Measurements from ENCODE around the gene CCND2. TPM values are rescaled to one million over a fixed set of nuclear protein-coding genes. Genes with fewer than 3 reads are reported as not detected.
A peak's percentile ranks its signal among the peaks of the same experiment; 100 is the strongest.

The CCND2 gene
- total and polyA plus RNA-seq, 2 of the 8 experiments (the other 6 are each of a cell fraction or from before 2014, with no cell fraction given), result 41.7 to 223 TPM

DNA sequence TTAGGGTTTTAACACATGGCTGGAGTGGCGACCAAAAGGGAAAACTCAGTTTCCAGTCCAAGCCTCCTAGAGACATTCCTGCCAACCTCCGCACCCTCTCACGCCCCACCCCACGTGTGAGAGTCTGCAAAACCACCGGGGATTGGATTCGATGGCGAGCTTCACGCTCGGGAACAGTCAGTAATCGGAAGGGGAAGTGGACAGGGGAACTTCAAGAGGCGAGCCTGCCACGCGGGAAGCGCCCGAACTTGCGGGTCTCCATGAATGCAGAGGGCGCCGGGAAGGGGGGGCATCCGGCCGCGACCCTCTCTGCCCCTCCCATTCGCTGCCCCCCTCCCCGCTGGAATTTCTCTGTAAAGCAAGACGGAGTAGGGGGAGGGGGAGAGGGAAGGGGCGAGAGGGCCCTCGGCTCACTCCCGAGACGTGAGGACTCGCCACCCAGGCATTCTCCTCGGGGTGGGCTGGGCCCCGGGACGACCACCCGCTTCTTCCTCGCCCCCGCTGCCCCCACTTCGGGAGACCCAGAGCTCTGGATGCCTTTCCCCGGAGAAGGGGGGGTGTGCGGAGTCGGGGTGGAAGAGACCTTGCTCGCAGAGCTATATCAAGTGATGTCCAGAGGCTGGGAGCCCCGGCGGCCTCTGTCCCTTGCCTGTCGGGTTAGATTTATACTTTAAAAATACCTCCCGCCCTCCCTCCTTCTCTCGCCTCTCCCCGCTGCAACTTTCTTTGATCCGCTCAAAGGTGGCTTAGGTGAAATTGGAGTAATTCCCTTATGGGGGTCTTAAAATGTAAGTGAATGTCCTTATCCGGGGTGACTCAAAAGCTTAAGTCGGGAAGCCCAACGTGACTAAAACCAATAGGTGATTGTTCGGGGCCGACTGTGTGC, 2.5 kb upstream of the CCND2 start (continued):
- TF ChIP-seq, protein P1, sequence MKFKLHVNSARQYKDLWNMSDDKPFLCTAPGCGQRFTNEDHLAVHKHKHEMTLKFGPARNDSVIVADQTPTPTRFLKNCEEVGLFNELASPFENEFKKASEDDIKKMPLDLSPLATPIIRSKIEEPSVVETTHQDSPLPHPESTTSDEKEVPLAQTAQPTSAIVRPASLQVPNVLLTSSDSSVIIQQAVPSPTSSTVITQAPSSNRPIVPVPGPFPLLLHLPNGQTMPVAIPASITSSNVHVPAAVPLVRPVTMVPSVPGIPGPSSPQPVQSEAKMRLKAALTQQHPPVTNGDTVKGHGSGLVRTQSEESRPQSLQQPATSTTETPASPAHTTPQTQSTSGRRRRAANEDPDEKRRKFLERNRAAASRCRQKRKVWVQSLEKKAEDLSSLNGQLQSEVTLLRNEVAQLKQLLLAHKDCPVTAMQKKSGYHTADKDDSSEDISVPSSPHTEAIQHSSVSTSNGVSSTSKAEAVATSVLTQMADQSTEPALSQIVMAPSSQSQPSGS (IDR thresholded peaks at IDR 0.05; ENCODE audit: low read length), result no peak
- TF ChIP-seq E2F6 (IDR thresholded peaks at IDR 0.05), result peak; percentile 79
- no peak for TF ChIP-seq BCL11A (IDR thresholded peaks at IDR 0.05; ENCODE audit: low read depth in 2 of 2, low read length in 2 of 2)
- TF ChIP-seq TAF7 (optimal IDR thresholded peaks at IDR 0.05; ENCODE audit: borderline replicate concordance, low read depth, low read length), result no peak
- TF ChIP-seq RNF2 (IDR thresholded peaks at IDR 0.05; ENCODE audit: borderline replicate concordance, low read depth, low read length, missing control alignments, poor library complexity, severe bottlenecking), result peak; percentile 71
- no peak for TF ChIP-seq CBX8 (IDR thresholded peaks at IDR 0.05; ENCODE audit: borderline replicate concordance, low read depth, low read length)
- no peak for TF ChIP-seq SP1 (IDR thresholded peaks at IDR 0.05; ENCODE audit: low read depth, low read length)
- no peak for TF ChIP-seq SIN3A (conservative IDR thresholded peaks at IDR 0.05 in 1 of 2, IDR thresholded peaks at IDR 0.05 in 1 of 2; ENCODE audit: low read depth in 1 of 2, low read length in 2 of 2)
- TF ChIP-seq RFX5 (IDR thresholded peaks at IDR 0.05; ENCODE audit: borderline replicate concordance, low read depth, low read length), result peak; percentile 9; the same call in 1 of the 2 replicates
- TF ChIP-seq JUN (IDR thresholded peaks at IDR 0.05; ENCODE audit: low read depth, low read length), result no peak
- peak; percentile 68; the same call in 1 of the 2 replicates for TF ChIP-seq MAX (IDR thresholded peaks at IDR 0.05)
- peak; percentile 87 for TF ChIP-seq TEAD4 (IDR thresholded peaks at IDR 0.05; ENCODE audit: low read depth, low read length)
- no peak for TF ChIP-seq RXRA (IDR thresholded peaks at IDR 0.05; ENCODE audit: insufficient read depth, low read depth, low read length)
